Panc1 (cell line): ENCODE results near the gene BLOC1S6.

Experiments
- POLR2AphosphoS5 ChIP-seq: IDR thresholded peaks from 2 replicates; pipeline ENCODE4 v1.6.1; 2012; ENCODE audit warnings: mild to moderate bottlenecking, low read depth, low read length, moderate library complexity
- TCF7L2 ChIP-seq: IDR thresholded peaks from 2 replicates; pipeline ENCODE4 v1.6.1; 2011; ENCODE audit warnings: mild to moderate bottlenecking, low read depth, low read length, inconsistent platforms
- TF ChIP-seq, protein P1 (sequence below): fragments of 450-650 bp; IDR thresholded peaks from 2 replicates; pipeline ENCODE4 v1.5.1; 2017; ENCODE audit warnings: mild to moderate bottlenecking
- TF ChIP-seq, protein P2 (sequence below), 2 experiments: IDR thresholded peaks; 2 replicates each; pipeline ENCODE4 v1.6.1; 2011 to 2012; ENCODE audit warnings: low read depth in 2 of 2, control low read depth in 1 of 2, low read length in 1 of 2, mild to moderate bottlenecking in 1 of 2, moderate library complexity in 1 of 2; ENCODE audit not compliant: insufficient read depth in 1 of 2

DNA sequence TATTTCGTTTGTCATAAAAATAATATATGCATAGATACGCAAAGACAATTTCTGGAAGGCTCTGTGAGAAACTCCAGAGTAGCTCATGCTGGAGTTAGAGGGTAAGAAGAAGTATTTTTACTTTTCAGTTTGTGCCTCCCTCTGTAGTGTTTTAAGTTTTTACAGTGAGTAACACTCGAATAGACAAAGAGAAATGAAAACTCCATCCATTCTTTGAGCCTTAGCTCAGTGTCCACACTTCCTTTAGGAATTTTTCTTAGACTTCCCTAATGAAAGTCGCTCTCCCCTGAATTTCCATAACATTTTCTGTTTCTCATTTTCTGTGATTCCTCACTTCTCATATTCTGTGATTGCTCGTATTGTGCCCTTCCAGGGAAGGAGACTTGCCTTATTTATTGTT is 2.1 kb downstream of the BLOC1S6 start:
- TF ChIP-seq POLR2AphosphoS5 (no peak), TCF7L2 (no peak)
- TF ChIP-seq, protein P1, sequence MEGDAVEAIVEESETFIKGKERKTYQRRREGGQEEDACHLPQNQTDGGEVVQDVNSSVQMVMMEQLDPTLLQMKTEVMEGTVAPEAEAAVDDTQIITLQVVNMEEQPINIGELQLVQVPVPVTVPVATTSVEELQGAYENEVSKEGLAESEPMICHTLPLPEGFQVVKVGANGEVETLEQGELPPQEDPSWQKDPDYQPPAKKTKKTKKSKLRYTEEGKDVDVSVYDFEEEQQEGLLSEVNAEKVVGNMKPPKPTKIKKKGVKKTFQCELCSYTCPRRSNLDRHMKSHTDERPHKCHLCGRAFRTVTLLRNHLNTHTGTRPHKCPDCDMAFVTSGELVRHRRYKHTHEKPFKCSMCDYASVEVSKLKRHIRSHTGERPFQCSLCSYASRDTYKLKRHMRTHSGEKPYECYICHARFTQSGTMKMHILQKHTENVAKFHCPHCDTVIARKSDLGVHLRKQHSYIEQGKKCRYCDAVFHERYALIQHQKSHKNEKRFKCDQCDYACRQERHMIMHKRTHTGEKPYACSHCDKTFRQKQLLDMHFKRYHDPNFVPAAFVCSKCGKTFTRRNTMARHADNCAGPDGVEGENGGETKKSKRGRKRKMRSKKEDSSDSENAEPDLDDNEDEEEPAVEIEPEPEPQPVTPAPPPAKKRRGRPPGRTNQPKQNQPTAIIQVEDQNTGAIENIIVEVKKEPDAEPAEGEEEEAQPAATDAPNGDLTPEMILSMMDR = no peak
- TF ChIP-seq, protein P2, sequence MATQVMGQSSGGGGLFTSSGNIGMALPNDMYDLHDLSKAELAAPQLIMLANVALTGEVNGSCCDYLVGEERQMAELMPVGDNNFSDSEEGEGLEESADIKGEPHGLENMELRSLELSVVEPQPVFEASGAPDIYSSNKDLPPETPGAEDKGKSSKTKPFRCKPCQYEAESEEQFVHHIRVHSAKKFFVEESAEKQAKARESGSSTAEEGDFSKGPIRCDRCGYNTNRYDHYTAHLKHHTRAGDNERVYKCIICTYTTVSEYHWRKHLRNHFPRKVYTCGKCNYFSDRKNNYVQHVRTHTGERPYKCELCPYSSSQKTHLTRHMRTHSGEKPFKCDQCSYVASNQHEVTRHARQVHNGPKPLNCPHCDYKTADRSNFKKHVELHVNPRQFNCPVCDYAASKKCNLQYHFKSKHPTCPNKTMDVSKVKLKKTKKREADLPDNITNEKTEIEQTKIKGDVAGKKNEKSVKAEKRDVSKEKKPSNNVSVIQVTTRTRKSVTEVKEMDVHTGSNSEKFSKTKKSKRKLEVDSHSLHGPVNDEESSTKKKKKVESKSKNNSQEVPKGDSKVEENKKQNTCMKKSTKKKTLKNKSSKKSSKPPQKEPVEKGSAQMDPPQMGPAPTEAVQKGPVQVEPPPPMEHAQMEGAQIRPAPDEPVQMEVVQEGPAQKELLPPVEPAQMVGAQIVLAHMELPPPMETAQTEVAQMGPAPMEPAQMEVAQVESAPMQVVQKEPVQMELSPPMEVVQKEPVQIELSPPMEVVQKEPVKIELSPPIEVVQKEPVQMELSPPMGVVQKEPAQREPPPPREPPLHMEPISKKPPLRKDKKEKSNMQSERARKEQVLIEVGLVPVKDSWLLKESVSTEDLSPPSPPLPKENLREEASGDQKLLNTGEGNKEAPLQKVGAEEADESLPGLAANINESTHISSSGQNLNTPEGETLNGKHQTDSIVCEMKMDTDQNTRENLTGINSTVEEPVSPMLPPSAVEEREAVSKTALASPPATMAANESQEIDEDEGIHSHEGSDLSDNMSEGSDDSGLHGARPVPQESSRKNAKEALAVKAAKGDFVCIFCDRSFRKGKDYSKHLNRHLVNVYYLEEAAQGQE (IDR thresholded peaks at IDR 0.05; ENCODE audit: insufficient read depth in 1 of 2, low read depth in 2 of 2, low read length in 1 of 2) = no peak
